HEK293T (cell line): ENCODE data around the gene IL20.

Experiments used
- ARNT ChIP-seq: fragments of 450-650 bp; IDR thresholded peaks from 2 replicates; pipeline ENCODE4 v1.6.1; 2017; ENCODE audit warnings: mild to moderate bottlenecking
- BHLHE40 ChIP-seq: fragments of 450-650 bp; IDR thresholded peaks from 2 replicates; pipeline ENCODE4 v1.6.1; 2016; ENCODE audit warnings: mild to moderate bottlenecking, moderate library complexity, borderline replicate concordance
- ELF4 ChIP-seq: fragments of 450-650 bp; IDR thresholded peaks from 2 replicates; pipeline ENCODE4 v1.6.1; 2017; ENCODE audit warnings: antibody characterized with exemption
- FOXA1 ChIP-seq: fragments of 450-650 bp; IDR thresholded peaks from 2 replicates; pipeline ENCODE4 v1.6.1; 2016; ENCODE audit warnings: mild to moderate bottlenecking
- FOXK2 ChIP-seq: fragments of 450-650 bp; IDR thresholded peaks from 2 replicates; pipeline ENCODE4 v1.6.1; 2016; ENCODE audit warnings: mild to moderate bottlenecking
- FOXM1 ChIP-seq: fragments of 450-650 bp; IDR thresholded peaks from 2 replicates; pipeline ENCODE4 v1.6.1; 2017; ENCODE audit warnings: mild to moderate bottlenecking, borderline replicate concordance
- L3MBTL2 ChIP-seq: fragments of 450-650 bp; conservative IDR thresholded peaks from 2 replicates; pipeline ENCODE4 v1.6.1; 2016; ENCODE audit warnings: mild to moderate bottlenecking
- SP1 ChIP-seq: fragments of 450-650 bp; IDR thresholded peaks from 2 replicates; pipeline ENCODE4 v1.6.1; 2017
- SUZ12 ChIP-seq: fragments of 450-650 bp; IDR thresholded peaks from 2 replicates; pipeline ENCODE4 v1.6.1; 2016; ENCODE audit warnings: mild to moderate bottlenecking
- TARDBP ChIP-seq: fragments of 450-650 bp; IDR thresholded peaks from 2 replicates; pipeline ENCODE4 v1.6.1; 2016
- ZNF384 ChIP-seq: fragments of 450-650 bp; IDR thresholded peaks from 2 replicates; pipeline ENCODE4 v1.6.1; 2016

DNA sequence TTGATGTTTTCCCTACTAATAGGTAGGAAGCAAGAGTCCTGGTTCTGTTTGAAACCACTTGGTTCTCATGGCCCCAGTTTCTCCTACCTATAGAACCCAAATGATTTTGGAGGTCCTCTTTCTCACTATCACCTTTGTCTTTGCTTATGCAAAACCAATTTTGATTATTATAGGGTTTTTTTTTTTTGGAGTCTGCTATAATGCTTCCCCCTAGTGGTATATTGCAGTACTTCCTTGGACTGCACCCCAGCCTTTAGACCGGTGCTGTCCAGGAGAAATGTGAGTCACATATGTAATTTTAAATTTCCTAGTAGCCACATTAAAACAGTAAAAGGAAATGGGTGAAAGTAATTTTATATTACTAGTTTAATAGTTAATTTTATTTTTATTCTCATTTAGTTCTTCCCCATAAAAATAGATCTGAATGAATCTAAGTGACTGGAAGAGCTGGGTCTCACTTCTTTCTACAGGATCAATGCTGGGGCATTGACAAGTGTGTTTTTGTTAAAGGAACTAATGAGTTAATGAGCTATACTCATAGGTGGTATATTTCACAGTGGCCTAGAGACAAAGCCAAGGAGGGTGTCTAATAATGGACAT lies 45.7 kb downstream of the IL20 start:
- TF ChIP-seq L3MBTL2 (no peak), FOXM1 (no peak), ARNT (no peak), FOXA1 (no peak), FOXK2 (no peak), ZNF384 (peak; percentile 89), BHLHE40 (no peak), ELF4 (no peak), SP1 (no peak), SUZ12 (no peak), TARDBP (no peak)
